K562 (cell line): ENCODE results near the gene TMEM45B. TPM values are rescaled to one million over a fixed set of nuclear protein-coding genes. Genes with fewer than 3 reads are reported as not detected.
A peak's percentile ranks its signal among the peaks of the same experiment; 100 is the strongest.

Experiments used
- CREB1 ChIP-seq, 2 experiments: sonication (generic) in 1 of 2; formaldehyde crosslinking in 1 of 2; IDR thresholded peaks; 2 replicates each; pipeline versions ENCODE4 v1.6.1 to v1.8.0; 2012 to 2022; ENCODE audit warnings: inconsistent platforms in 1 of 2, mild to moderate bottlenecking in 1 of 2, missing genetic modification reagents in 1 of 2, moderate library complexity in 1 of 2
- CXXC5 ChIP-seq: fragments of 250-450 bp; sonication (Bioruptor Pico); IDR thresholded peaks from 2 replicates; pipeline ENCODE4 v1.8.0; 2022; ENCODE audit warnings: inconsistent platforms, mild to moderate bottlenecking, moderate library complexity
- EGR1 ChIP-seq: fragments of 450-650 bp; conservative IDR thresholded peaks from 2 replicates; pipeline ENCODE4 v1.6.1; 2017; ENCODE audit warnings: mild to moderate bottlenecking
- ELK3 ChIP-seq: fragments of 450-650 bp; formaldehyde crosslinking; IDR thresholded peaks from 2 replicates; pipeline ENCODE4 v1.4.0; 2020; ENCODE audit warnings: mild to moderate bottlenecking
- FOXJ2 ChIP-seq: fragments of 200-800 bp; sonication (Bioruptor generic); IDR thresholded peaks from 2 replicates; pipeline ENCODE4 v1.6.1; 2016; ENCODE audit warnings: missing genetic modification characterization, missing compliant biosample characterization
- KDM5B ChIP-seq: fragments of 200-600 bp; sonication (generic); IDR thresholded peaks from 2 replicates; pipeline ENCODE4 v1.6.1; 2012; ENCODE audit warnings: low read depth, mild to moderate bottlenecking, moderate library complexity, low read length, control low read depth, inconsistent platforms; ENCODE audit not compliant: insufficient replicate concordance
- ZBTB2 ChIP-seq: fragments of 450-650 bp; IDR thresholded peaks from 2 replicates; pipeline ENCODE4 v1.6.1; 2016; ENCODE audit warnings: antibody characterized with exemption
- polyA plus RNA-seq, 8 experiments: library from polyadenylated mRNA; depleted of rRNA in 4 of 8; stranded (reverse) in 5 of 8; unstranded in 3 of 8; fragments of >200 nt; fragmentation: Nextera tagmentation in 2 of 8; fragmentation: Illumina TruSeq in 1 of 8; extraction: Ambion mirVana in 2 of 8; extraction: Trizol in 1 of 8; gene quantifications; 2 replicates each; pipeline versions ENCODE4 v1.2.1 to v1.2.3, GENCODE V29; 2011 to 2014; ENCODE audit warnings: inconsistent platforms in 1 of 8, missing spikeins in 1 of 8
- total RNA-seq, 7 experiments: library from RNA; depleted of rRNA in 6 of 7; stranded (reverse); fragments of >200 nt in 6 of 7; fragmentation: Illumina TruSeq in 2 of 7; extraction: Trizol in 2 of 7; gene quantifications; 2 replicates each; pipeline versions ENCODE4 v1.2.1 to v1.2.3, GENCODE V29; 2011 to 2021; ENCODE audit warnings: low replicate concordance in 1 of 7

The TMEM45B gene
- total and polyA plus RNA-seq, 9 of the 15 experiments (the other 6 are each of a cell fraction or from before 2014, with no cell fraction given), result 0.07 TPM; not detected in 8

GRCh38 chr11:129895126-129896041 lies 79.7 kb downstream of the TMEM45B start, which contains the start of gene NFRKB (continued):
- TF ChIP-seq ELK3 (no peak), EGR1 (peak; percentile 74), ZBTB2 (0 out of 2 replicates have a peak, but pooled peaks have one; percentile 27), FOXJ2 (0 out of 2 replicates have a peak, but pooled peaks have one; percentile 41), KDM5B (peak; percentile 85), CXXC5 (CRISPR knock-in tag) (peak; percentile 64), CREB1 (IDR thresholded peaks at IDR 0.05) (no peak), CREB1 (CRISPR knock-in tag; IDR thresholded peaks at IDR 0.05) (0 out of 2 replicates have a peak, but pooled peaks have one; percentile 7)
